Measurements from ENCODE around the gene BSDC1. TPM values are rescaled to one million over a fixed set of nuclear protein-coding genes. Genes with fewer than 3 reads are reported as not detected.

BSDC1 gene
- total and polyA plus RNA-seq, 8 donors: 23.8 to 126 (median 45.5) TPM

DNA sequence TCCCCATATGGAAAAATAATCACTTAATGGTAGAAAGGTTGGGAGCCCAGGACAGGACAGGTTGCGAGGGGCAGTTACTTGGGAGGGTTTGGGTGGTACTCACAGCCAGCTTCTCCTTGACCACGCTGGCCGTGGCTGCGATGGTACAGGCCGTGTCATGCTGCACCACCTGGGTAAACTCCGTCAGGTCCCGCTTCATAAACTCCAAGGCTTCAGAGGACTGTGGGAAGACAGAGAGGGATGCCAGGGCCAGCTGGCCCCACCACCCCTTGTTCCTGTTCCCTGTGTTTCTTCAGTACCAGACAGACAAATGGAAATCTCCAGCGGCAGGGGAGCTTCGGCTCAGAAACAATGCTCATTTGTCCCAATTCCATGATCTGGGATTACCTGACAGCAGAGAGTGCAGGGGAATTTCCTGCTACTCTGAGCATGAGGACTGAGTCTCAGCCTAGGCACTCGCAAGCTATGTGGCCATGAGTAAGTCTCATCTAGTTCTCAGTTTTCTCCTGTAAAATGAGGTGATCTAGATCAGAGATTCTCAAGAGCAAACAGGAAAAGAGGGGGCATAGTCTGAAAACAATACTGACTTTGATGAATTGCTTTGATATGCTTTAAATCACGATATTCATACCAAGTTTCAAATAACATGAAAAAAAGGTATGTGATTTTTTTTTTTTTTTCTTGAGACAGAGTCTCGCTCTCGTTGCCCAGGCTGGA lies 7.4 kb downstream of the BSDC1 start:
- no peak for DNase-seq
- Histone ChIP-seq H3K4me1 (peaks cover 14 to 25% (median 20%) of the 10 kb centered on the region in 4 donors), H3K27me3 (no peaks in the 10 kb centered on the region), H3K27ac (no peak overlapping the region), H3K9me3 (no peaks in the 10 kb centered on the region), H3K36me3 (peaks cover 68 to 100% (median 97%) of the 10 kb centered on the region in 4 donors), H3K4me3 (no peak overlapping the region)
- intact Hi-C loops (cut with DNase I; ENCODE audit: low total_unique reads): no loop called here
- no peak for TF ChIP-seq POLR2A (IDR thresholded peaks at IDR 0.05)
- WGBS, 5 donors: 90 to 96% (median 95%) methylated on average over 13 of the region's 13 CpGs

GRCh38 chr1:32380057-32380456 lies 14.2 kb downstream of the BSDC1 start:
- Histone ChIP-seq H3K4me1 (no peaks in the 10 kb centered on the region), H3K27ac (no peak overlapping the region), H3K27me3 (no peaks in the 10 kb centered on the region), H3K9me3 (no peaks in the 10 kb centered on the region), H3K36me3 (peaks cover 98 to 100% (median 100%) of the 10 kb centered on the region in 4 donors), H3K4me3 (no peak overlapping the region)
- intact Hi-C loops (cut with DNase I; ENCODE audit: low total_unique reads): no loop called here
- DNase-seq: no peak
- TF ChIP-seq CTCF (IDR thresholded peaks at IDR 0.05): no peak
- no peak for TF ChIP-seq EP300 (IDR thresholded peaks at IDR 0.05)
- TF ChIP-seq POLR2AphosphoS5 (IDR thresholded peaks at IDR 0.05): no peak
- no peak for TF ChIP-seq POLR2A (IDR thresholded peaks at IDR 0.05)
- WGBS, 5 donors: 90 to 91% (median 91%) methylated on average over 9 of the region's 9 CpGs

- Histone ChIP-seq H3K4me3 (no peak overlapping the region), H3K27ac (no peak overlapping the region), H3K9me3 (no peaks in the 10 kb centered on the region), H3K4me1 (no peaks in the 10 kb centered on the region), H3K27me3 (no peaks in the 10 kb centered on the region), H3K36me3 (peaks cover 94 to 100% (median 100%) of the 10 kb centered on the region in 4 donors)
- DNase-seq: no peak
- 91 to 97% (median 94%) methylated on average over 12 of the region's 12 CpGs for WGBS, 5 donors
- TF ChIP-seq POLR2A (IDR thresholded peaks at IDR 0.05): no peak
- no peak for TF ChIP-seq EP300 (IDR thresholded peaks at IDR 0.05)
- TF ChIP-seq CTCF (IDR thresholded peaks at IDR 0.05): no peak
- intact Hi-C loops (cut with DNase I; ENCODE audit: low total_unique reads): no loop called here
Observed at GRCh38 chr1:32377541-32378220, 16.6 kb downstream of the BSDC1 start.

DNA sequence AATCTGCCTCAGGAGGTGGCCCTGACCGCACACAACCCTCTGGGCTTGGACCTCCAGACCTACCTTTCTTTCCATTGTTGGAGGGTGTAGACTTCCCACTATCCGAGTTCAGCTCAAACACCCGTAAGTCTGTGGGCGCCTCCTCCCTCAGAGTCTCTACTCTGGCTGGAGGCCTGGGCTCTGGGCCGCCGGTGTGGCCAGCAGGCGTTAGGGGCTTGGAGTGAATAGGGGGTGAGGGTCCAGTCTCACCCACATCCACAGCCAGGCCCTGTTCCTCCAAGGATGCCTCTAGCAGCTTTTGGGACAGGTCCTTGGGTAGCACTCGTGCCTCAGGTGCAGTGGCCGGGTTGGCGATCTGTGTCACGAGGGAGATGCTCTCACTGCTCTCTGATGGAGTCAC lies 18.0 kb downstream of the BSDC1 start:
- H3K4me3 ChIP-seq: no peak overlapping the region
- H3K36me3 ChIP-seq: peaks cover 91 to 100% (median 99%) of the 10 kb centered on the region in 4 donors
- H3K27me3 ChIP-seq: no peaks in the 10 kb centered on the region
- TF ChIP-seq CTCF (IDR thresholded peaks at IDR 0.05) (no peak), POLR2A (IDR thresholded peaks at IDR 0.05) (no peak), POLR2AphosphoS5 (IDR thresholded peaks at IDR 0.05) (no peak), EP300 (IDR thresholded peaks at IDR 0.05) (no peak)
- H3K4me1 ChIP-seq: no peaks in the 10 kb centered on the region
- no peak for DNase-seq
- WGBS, 5 donors: 92 to 97% (median 93%) methylated on average over 11 of the region's 11 CpGs
- no peaks in the 10 kb centered on the region for H3K9me3 ChIP-seq
- H3K27ac ChIP-seq: no peak overlapping the region
- intact Hi-C loops (cut with DNase I; ENCODE audit: low total_unique reads): no loop called here

All from stomach (tissue), 9 donors.